ENCODE measurements around the gene SLC16A9.

DNA sequence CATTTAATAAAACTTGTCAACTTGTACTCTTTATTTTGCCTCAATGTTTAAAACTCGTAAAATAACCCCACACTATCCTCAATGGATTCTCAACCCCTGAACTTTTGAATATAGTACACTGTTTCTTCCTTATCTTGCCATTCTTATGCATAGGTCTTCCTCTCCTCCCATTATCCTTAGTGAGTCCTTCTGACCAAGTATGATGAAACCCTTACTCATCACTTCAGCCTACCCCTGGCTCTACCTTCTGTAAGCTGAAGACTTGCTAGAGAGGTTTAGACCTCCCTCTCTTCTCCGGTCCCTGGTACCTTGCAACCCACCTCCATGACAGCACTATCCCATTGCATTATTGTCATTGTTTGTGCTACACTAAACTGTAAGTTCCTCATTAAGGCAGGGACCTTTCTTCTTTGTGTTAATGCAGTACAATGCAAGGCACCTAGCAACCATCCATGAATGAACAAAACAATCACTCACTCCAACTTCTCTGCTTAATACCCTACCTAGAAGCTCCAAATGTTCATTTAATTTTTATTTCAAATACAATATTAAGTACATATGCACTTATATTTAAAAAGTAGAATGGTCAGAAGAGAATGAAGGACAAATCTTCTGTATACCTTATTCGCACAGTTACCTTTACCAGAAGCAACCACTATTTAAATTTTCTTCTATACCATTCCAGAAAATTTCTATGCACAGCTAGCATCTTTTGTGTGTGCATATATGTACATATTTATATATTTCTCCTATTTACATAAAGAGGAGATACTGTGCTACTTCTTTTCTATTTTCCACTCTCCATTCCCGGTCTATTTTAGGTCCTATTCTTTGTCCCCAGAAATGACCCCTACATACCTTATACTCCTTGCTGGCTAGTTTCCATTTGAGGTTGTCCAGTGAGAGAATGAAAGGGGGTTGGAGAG, 77.5 kb downstream of the SLC16A9 start:
- TF ChIP-seq CTCF (conservative IDR thresholded peaks at IDR 0.05 in 1 of 2, IDR thresholded peaks at IDR 0.05 in 1 of 2; ENCODE audit: extremely low read depth in 1 of 2, insufficient read depth in 1 of 2, low read depth in 1 of 2, low read length in 2 of 2) (no peak), EZH2 (IDR thresholded peaks at IDR 0.05; ENCODE audit: borderline replicate concordance, low read length) (no peak)

Data from mammary epithelial cell (primary cell).